ENCODE data around the gene RUBCN.
"Not testable (repeated sequence)": the region's sequence is repeated elsewhere in the genome, so short reads cannot be mapped to it uniquely, and the experiment has no call there.

DNA sequence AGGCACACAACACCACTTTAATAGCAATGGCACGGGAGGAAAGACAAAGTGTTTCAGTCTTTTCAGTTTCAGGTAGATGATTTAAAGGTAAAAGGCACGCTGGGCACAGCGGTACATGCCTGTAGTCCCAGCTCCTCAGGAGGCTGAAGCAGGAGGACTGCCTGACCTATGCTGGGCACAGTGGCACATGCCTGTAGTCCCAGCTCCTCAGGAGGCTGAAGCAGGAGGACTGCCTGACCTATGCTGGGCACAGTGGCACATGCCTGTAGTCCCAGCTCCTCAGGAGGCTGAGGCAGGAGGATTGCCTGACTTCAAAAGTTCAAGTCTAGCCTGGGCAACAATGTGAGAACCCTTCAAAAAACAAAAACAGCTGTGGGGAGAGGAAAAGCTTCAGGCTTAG, 8.8 kb downstream of the RUBCN start:
- TF ChIP-seq CTCF (conservative IDR thresholded peaks at IDR 0.05; ENCODE audit: low read length); EZH2phosphoT487 (IDR thresholded peaks at IDR 0.05; ENCODE audit: borderline replicate concordance): not testable (repeated sequence)
